ENCODE results near the gene HMGXB4. TPM values are rescaled to one million over a fixed set of nuclear protein-coding genes. Genes with fewer than 3 reads are reported as not detected.

Gene HMGXB4
- total and polyA plus RNA-seq, 2 donors (not counting 1 experiment from before 2014, with no cell fraction given), result 5.9 to 25.2 TPM

DNA sequence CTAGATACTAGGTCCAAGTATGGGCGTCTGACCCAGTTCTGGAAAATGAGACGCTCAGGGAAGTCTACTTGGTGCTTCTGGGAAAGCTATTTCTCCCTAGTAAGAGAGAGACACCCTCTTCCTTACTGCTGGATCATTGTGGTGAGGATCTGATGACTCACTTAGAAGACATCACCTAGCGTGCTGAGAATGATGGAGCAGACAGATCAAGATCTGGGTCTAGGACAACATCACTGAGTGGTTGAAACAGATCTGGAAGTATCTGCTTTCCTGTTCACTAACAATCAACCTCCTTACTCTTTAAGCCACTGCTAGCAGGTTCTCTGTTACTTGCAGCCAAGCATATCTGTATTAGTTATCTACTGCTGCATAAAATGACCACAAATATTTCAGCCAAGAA is 38.3 kb upstream of the HMGXB4 start:
- Histone ChIP-seq H3K4me2 (replicated peaks; ENCODE audit: low read depth, low read length, poor library complexity, severe bottlenecking) (no peak overlapping the region), H3K27ac (ENCODE audit: low read length in 2 of 2) (no peak overlapping the region), H2AFZ (ENCODE audit: insufficient read depth, low read depth, low read length, poor library complexity, severe bottlenecking) (no peak overlapping the region), H3K79me2 (ENCODE audit: control insufficient read depth, insufficient read depth, low read length) (no peaks in the 10 kb centered on the region), H3K36me3 (replicated peaks in 1 of 2; ENCODE audit: control extremely low read depth in 1 of 2, control insufficient read depth in 1 of 2, extremely low read depth in 1 of 2, insufficient read depth in 2 of 2, low read length in 1 of 2) (no peaks in the 10 kb centered on the region), H3K27me3 (replicated peaks in 1 of 4; ENCODE audit: control extremely low read depth in 1 of 4, control insufficient read depth in 3 of 4, insufficient read depth in 4 of 4, low read length in 3 of 4) (no peaks in the 10 kb centered on the region), H3K9ac (ENCODE audit: low read length) (no peak overlapping the region), H3K4me3 (ENCODE audit: control extremely low read depth in 1 of 5, extremely low read depth in 1 of 5, insufficient read depth in 1 of 5, low read depth in 2 of 5, low read length in 4 of 5) (no peak overlapping the region), H3K9me3 (ENCODE audit: control extremely low read depth in 1 of 3, control insufficient read depth in 2 of 3, insufficient read depth in 1 of 3, low read length in 2 of 3) (peaks cover 0 to 3% (median 0%) of the 10 kb centered on the region in 3 donors), H4K20me1 (ENCODE audit: control insufficient read depth, insufficient read depth, low read length, poor library complexity, severe bottlenecking) (no peaks in the 10 kb centered on the region), H3K4me1 (ENCODE audit: control insufficient read depth in 2 of 2, insufficient read depth in 2 of 2, low read length in 2 of 2) (no peaks in the 10 kb centered on the region)
- Mint-ChIP-seq H3K27me3 (peaks cover 28% of the 10 kb centered on the region), H3K27ac (no peak overlapping the region), H3K9me3 (ENCODE audit: insufficient read depth) (no peaks in the 10 kb centered on the region), H3K4me1 (no peaks in the 10 kb centered on the region), H3K4me3 (no peak overlapping the region)
- DNase-seq (no peak), ATAC-seq (ENCODE audit: low read depth) (no peak)
- no peak for TF ChIP-seq EZH2 (IDR thresholded peaks at IDR 0.05; ENCODE audit: borderline replicate concordance, insufficient read depth, low read depth, low read length, poor library complexity, severe bottlenecking)
- TF ChIP-seq, protein P1, sequence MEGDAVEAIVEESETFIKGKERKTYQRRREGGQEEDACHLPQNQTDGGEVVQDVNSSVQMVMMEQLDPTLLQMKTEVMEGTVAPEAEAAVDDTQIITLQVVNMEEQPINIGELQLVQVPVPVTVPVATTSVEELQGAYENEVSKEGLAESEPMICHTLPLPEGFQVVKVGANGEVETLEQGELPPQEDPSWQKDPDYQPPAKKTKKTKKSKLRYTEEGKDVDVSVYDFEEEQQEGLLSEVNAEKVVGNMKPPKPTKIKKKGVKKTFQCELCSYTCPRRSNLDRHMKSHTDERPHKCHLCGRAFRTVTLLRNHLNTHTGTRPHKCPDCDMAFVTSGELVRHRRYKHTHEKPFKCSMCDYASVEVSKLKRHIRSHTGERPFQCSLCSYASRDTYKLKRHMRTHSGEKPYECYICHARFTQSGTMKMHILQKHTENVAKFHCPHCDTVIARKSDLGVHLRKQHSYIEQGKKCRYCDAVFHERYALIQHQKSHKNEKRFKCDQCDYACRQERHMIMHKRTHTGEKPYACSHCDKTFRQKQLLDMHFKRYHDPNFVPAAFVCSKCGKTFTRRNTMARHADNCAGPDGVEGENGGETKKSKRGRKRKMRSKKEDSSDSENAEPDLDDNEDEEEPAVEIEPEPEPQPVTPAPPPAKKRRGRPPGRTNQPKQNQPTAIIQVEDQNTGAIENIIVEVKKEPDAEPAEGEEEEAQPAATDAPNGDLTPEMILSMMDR (IDR thresholded peaks at IDR 0.05), result no peak
- intact Hi-C loops (cut with micrococcal nuclease), result no loop called here
- ChIA-PET CTCF (no interaction called here), POLR2A (no interaction called here)
- no CpG with 5 or more reads among the region's 3 CpGs for WGBS (ENCODE audit: insufficient coverage)

DNA sequence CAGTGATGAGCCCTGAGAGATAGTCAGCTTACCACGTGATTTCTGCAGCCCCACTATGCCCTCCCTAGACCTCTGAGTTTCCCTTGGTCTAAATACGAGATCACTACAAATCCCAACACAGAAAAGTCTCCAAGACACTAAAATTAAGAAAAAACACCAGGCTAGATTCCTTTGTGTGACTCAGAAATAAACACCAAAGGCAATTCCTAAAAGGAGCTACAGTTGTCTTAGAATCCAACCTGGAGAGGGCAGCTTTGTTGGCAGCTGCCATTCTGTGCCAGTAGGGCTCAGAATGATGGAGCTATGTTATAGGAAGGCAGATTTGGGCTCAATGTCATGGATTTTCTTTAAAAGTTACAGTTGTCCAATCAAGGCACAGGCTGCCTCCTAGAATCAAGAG is 37.1 kb upstream of the HMGXB4 start:
- Mint-ChIP-seq H3K9me3 (ENCODE audit: insufficient read depth) (no peaks in the 10 kb centered on the region), H3K27me3 (peaks cover 30% of the 10 kb centered on the region), H3K4me3 (no peak overlapping the region), H3K27ac (no peak overlapping the region), H3K4me1 (no peaks in the 10 kb centered on the region)
- no peaks in the 10 kb centered on the region for H3K4me1 ChIP-seq (ENCODE audit: control insufficient read depth in 2 of 2, insufficient read depth in 2 of 2, low read length in 2 of 2)
- no peaks in the 10 kb centered on the region for H3K27me3 ChIP-seq (replicated peaks in 1 of 4; ENCODE audit: control extremely low read depth in 1 of 4, control insufficient read depth in 3 of 4, insufficient read depth in 4 of 4, low read length in 3 of 4)
- H3K9ac ChIP-seq (ENCODE audit: low read length), result no peak overlapping the region
- no peak for ATAC-seq (ENCODE audit: low read depth)
- WGBS (ENCODE audit: insufficient coverage), result 90% methylated on average over 2 of the region's 2 CpGs
- no peak overlapping the region for H3K4me2 ChIP-seq (replicated peaks; ENCODE audit: low read depth, low read length, poor library complexity, severe bottlenecking)
- no peak overlapping the region for H3K4me3 ChIP-seq (ENCODE audit: control extremely low read depth in 1 of 5, extremely low read depth in 1 of 5, insufficient read depth in 1 of 5, low read depth in 2 of 5, low read length in 4 of 5)
- no peaks in the 10 kb centered on the region for H3K79me2 ChIP-seq (ENCODE audit: control insufficient read depth, insufficient read depth, low read length)
- POLR2A ChIA-PET, result no interaction called here
- H3K27ac ChIP-seq (ENCODE audit: low read length in 2 of 2), result no peak overlapping the region
- no peaks in the 10 kb centered on the region for H3K36me3 ChIP-seq (replicated peaks in 1 of 2; ENCODE audit: control extremely low read depth in 1 of 2, control insufficient read depth in 1 of 2, extremely low read depth in 1 of 2, insufficient read depth in 2 of 2, low read length in 1 of 2)
- intact Hi-C loops (cut with micrococcal nuclease), result no loop called here
- H4K20me1 ChIP-seq (ENCODE audit: control insufficient read depth, insufficient read depth, low read length, poor library complexity, severe bottlenecking), result no peaks in the 10 kb centered on the region
- peaks cover 0 to 3% (median 0%) of the 10 kb centered on the region in 3 donors for H3K9me3 ChIP-seq (ENCODE audit: control extremely low read depth in 1 of 3, control insufficient read depth in 2 of 3, insufficient read depth in 1 of 3, low read length in 2 of 3)
- CTCF ChIA-PET, result interaction anchor here (1.3 kb wide), 1 partner anchor 9 kb away, joined by 3 read pairs; no protein-coding TSS in a partner anchor
- no peak overlapping the region for H2AFZ ChIP-seq (ENCODE audit: insufficient read depth, low read depth, low read length, poor library complexity, severe bottlenecking)
- TF ChIP-seq, protein P1 (IDR thresholded peaks at IDR 0.05), result no peak
- no peak for TF ChIP-seq EZH2 (IDR thresholded peaks at IDR 0.05; ENCODE audit: borderline replicate concordance, insufficient read depth, low read depth, low read length, poor library complexity, severe bottlenecking)
- DNase-seq, result no peak

Measured in B cell (primary cell).